Osteoblast (primary cell): ENCODE data around the gene CRADD. TPM values are rescaled to one million over a fixed set of nuclear protein-coding genes. Genes with fewer than 3 reads are reported as not detected.

Experiments used
- DNase-seq: peaks from one replicate; pipeline ENCODE4 v3.0.0; 2011; ENCODE audit warnings: low spot score, mixed read lengths; ENCODE audit not compliant: insufficient read length; ENCODE audit errors: missing footprints
- H2AFZ ChIP-seq: 2 replicates; pipeline ENCODE4 v1.6.0; 2011; ENCODE audit warnings: mild to moderate bottlenecking, low read length
- H3K27ac ChIP-seq: 2 replicates; pipeline ENCODE4 v1.5.1; 2011; ENCODE audit warnings: mild to moderate bottlenecking, low read depth, low read length, moderate library complexity
- H3K27me3 ChIP-seq: 2 replicates; pipeline ENCODE4 v1.6.0; 2012; ENCODE audit warnings: mild to moderate bottlenecking, control low read depth, inconsistent platforms, low read length, moderate library complexity; ENCODE audit not compliant: insufficient read depth
- H3K36me3 ChIP-seq: 2 replicates; pipeline ENCODE4 v1.5.1; 2011; ENCODE audit warnings: mild to moderate bottlenecking, low read length, control low read depth, moderate library complexity; ENCODE audit not compliant: insufficient read depth
- H3K4me1 ChIP-seq: 2 replicates; pipeline ENCODE4 v1.5.1; 2011; ENCODE audit warnings: mild to moderate bottlenecking, low read length, control low read depth, moderate library complexity; ENCODE audit not compliant: insufficient read depth
- H3K4me2 ChIP-seq: 2 replicates; pipeline ENCODE4 v1.6.0; 2011; ENCODE audit warnings: mild to moderate bottlenecking, low read length; ENCODE audit not compliant: insufficient read depth
- H3K4me3 ChIP-seq: fragments of 200-600 bp; sonication (generic); 3 replicates; pipeline ENCODE4 v1.5.1; 2012; ENCODE audit warnings: mild to moderate bottlenecking, low read length, inconsistent platforms; ENCODE audit not compliant: insufficient read depth
- H3K79me2 ChIP-seq: 2 replicates; pipeline ENCODE4 v1.6.0; 2012; ENCODE audit warnings: mild to moderate bottlenecking, low read length, control low read depth, inconsistent platforms; ENCODE audit not compliant: insufficient read depth
- H3K9me3 ChIP-seq: 2 replicates; pipeline ENCODE4 v1.5.1; 2011; ENCODE audit warnings: low read depth, low read length, control low read depth
- H4K20me1 ChIP-seq: 2 replicates; pipeline ENCODE4 v1.6.0; 2012; ENCODE audit warnings: mild to moderate bottlenecking, low read length, control low read depth; ENCODE audit not compliant: insufficient read depth
- CTCF ChIP-seq: IDR thresholded peaks from 2 replicates; pipeline ENCODE4 v1.5.1; 2011; ENCODE audit warnings: mild to moderate bottlenecking, low read depth, low read length, moderate library complexity; ENCODE audit errors: extremely low read depth
- total RNA-seq: library from RNA; depleted of rRNA; stranded (reverse); fragments of >200 nt; gene quantifications from 2 replicates; pipeline ENCODE4 v1.2.3, GENCODE V29; 2012

CRADD gene
- total RNA-seq, 1 donor: 15.6 TPM

- Histone ChIP-seq H2AFZ (no peak overlapping the region), H3K27ac (no peak overlapping the region), H3K4me2 (no peak overlapping the region), H3K36me3 (no peaks in the 10 kb centered on the region), H3K79me2 (no peaks in the 10 kb centered on the region), H3K4me3 (no peak overlapping the region), H3K9me3 (no peaks in the 10 kb centered on the region), H3K4me1 (no peaks in the 10 kb centered on the region), H3K27me3 (peaks cover 4% of the 10 kb centered on the region), H4K20me1 (no peaks in the 10 kb centered on the region)
- no peak for TF ChIP-seq CTCF
- DNase-seq: no peak
These were observed 23.5 kb upstream of the CRADD start for GRCh38 chr12:93653712-93654111.

GRCh38 chr12:93654421-93654820, 22.8 kb upstream of the CRADD start:
- Histone ChIP-seq H2AFZ (no peak overlapping the region), H3K4me3 (no peak overlapping the region), H3K27ac (no peak overlapping the region), H3K36me3 (no peaks in the 10 kb centered on the region), H3K79me2 (no peaks in the 10 kb centered on the region), H3K27me3 (peaks cover 4% of the 10 kb centered on the region), H4K20me1 (no peaks in the 10 kb centered on the region), H3K4me2 (no peak overlapping the region), H3K4me1 (no peaks in the 10 kb centered on the region), H3K9me3 (no peaks in the 10 kb centered on the region)
- TF ChIP-seq CTCF: no peak
- DNase-seq: no peak

- DNase-seq: no peak
These were observed 20.1 kb upstream of the CRADD start for GRCh38 chr12:93657071-93657470.

GRCh38 chr12:93661021-93661420, 16.2 kb upstream of the CRADD start:
- Histone ChIP-seq H3K27ac (no peak overlapping the region), H3K4me3 (no peak overlapping the region), H4K20me1 (no peaks in the 10 kb centered on the region), H3K27me3 (no peaks in the 10 kb centered on the region), H3K36me3 (no peaks in the 10 kb centered on the region), H3K4me2 (no peak overlapping the region), H2AFZ (no peak overlapping the region), H3K79me2 (no peaks in the 10 kb centered on the region), H3K4me1 (no peaks in the 10 kb centered on the region), H3K9me3 (no peaks in the 10 kb centered on the region)
- no peak for DNase-seq
- no peak for TF ChIP-seq CTCF

More at GRCh38 chr12:93657071-93657470, 20.1 kb upstream of the CRADD start:
- Histone ChIP-seq H3K4me2 (no peak overlapping the region), H3K27ac (no peak overlapping the region), H3K4me1 (no peaks in the 10 kb centered on the region), H2AFZ (no peak overlapping the region), H4K20me1 (no peaks in the 10 kb centered on the region), H3K79me2 (no peaks in the 10 kb centered on the region), H3K36me3 (no peaks in the 10 kb centered on the region), H3K27me3 (peaks cover 4% of the 10 kb centered on the region), H3K4me3 (no peak overlapping the region), H3K9me3 (no peaks in the 10 kb centered on the region)
- TF ChIP-seq CTCF: no peak
